ENCODE results near the gene NTF4. TPM values are rescaled to one million over a fixed set of nuclear protein-coding genes. Genes with fewer than 3 reads are reported as not detected.

Gene NTF4
- total RNA-seq, 1 donor from 2014 or later = 7.3 TPM

DNA sequence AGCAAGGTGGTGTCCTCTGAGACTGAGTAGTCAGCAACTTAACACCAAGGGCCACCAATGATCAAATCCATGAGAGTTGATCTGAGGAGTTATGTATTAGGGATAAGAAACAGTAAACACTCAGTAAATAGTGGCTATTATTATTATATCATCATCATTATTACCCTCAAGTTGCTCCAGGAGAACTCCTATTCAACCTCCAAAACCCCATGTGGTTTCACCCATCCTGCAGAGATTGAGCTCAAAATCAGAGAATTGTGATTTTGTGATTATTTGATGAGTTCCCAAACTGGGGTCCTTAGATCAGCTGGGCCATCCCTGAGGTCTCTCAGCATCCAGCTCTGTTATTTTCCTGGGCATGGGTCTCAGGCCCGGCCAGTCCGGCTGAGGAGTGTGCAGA is 3.6 kb downstream of the NTF4 start:
- Mint-ChIP-seq H3K36me3 (ENCODE audit: low read depth, unreplicated experiment) (peaks cover 7% of the 10 kb centered on the region), H3K4me1 (ENCODE audit: low read depth, unreplicated experiment) (peaks cover 20% of the 10 kb centered on the region), H3K9me3 (ENCODE audit: unreplicated experiment) (no peaks in the 10 kb centered on the region), H3K27ac (ENCODE audit: unreplicated experiment) (no peak overlapping the region), H3K27me3 (ENCODE audit: low read depth, unreplicated experiment) (peaks cover 10% of the 10 kb centered on the region), H3K4me3 (ENCODE audit: unreplicated experiment) (peak overlapping the region; percentile 70)
- Histone ChIP-seq H3K9ac (ENCODE audit: low read length) (no peak overlapping the region), H3K4me2 (ENCODE audit: low read length) (no peak overlapping the region), H3K27me3 (ENCODE audit: insufficient read depth, low read length) (no peaks in the 10 kb centered on the region), H2AFZ (ENCODE audit: low read depth, low read length) (no peak overlapping the region), H3K79me2 (ENCODE audit: insufficient read depth, low read length) (peaks cover 57% of the 10 kb centered on the region), H3K9me3 (ENCODE audit: insufficient read depth, low read depth, low read length) (no peaks in the 10 kb centered on the region), H3K27ac (ENCODE audit: low read depth, low read length) (no peak overlapping the region), H3K4me3 (ENCODE audit: insufficient read depth, low read depth, low read length) (no peak overlapping the region), H3K36me3 (ENCODE audit: insufficient read depth, low read length) (no peaks in the 10 kb centered on the region), H4K20me1 (ENCODE audit: insufficient read depth, low read length) (peaks cover 55% of the 10 kb centered on the region), H3K4me1 (ENCODE audit: insufficient read depth, low read length) (peaks cover 30% of the 10 kb centered on the region)
- FAIRE-seq (no peak), DNase-seq (ENCODE audit: low read depth) (no peak)
- no peak for TF ChIP-seq CTCF (IDR thresholded peaks at IDR 0.05; ENCODE audit: insufficient read depth, low read depth, low read length)

DNA sequence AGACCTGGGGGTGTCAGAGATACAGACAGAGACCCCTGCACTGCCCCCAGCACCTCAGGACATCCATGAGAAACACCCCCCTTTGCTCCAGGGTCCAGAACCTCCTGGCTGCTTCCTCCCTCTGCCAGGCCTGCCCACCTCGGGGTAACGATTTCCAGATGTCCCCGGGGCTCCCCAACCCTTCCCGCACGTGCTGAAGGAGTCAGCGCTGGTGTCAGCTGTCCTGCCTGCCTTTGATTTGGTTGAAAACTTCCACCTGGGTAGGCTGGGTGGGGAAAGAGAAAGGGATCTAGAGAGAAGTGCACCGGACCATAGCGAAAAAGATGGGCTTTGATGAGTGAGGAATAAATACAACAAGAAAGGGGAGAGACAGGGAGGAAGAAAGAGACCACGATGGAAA is 5.6 kb downstream of the NTF4 start:
- Mint-ChIP-seq H3K27me3 (ENCODE audit: low read depth, unreplicated experiment) (peaks cover 10% of the 10 kb centered on the region), H3K4me1 (ENCODE audit: low read depth, unreplicated experiment) (peaks cover 15% of the 10 kb centered on the region), H3K9me3 (ENCODE audit: unreplicated experiment) (no peaks in the 10 kb centered on the region), H3K4me3 (ENCODE audit: unreplicated experiment) (peak overlapping the region; percentile 58), H3K27ac (ENCODE audit: unreplicated experiment) (peak overlapping the region; percentile 26), H3K36me3 (ENCODE audit: low read depth, unreplicated experiment) (peaks cover 7% of the 10 kb centered on the region)
- Histone ChIP-seq H3K36me3 (ENCODE audit: insufficient read depth, low read length) (no peaks in the 10 kb centered on the region), H3K79me2 (ENCODE audit: insufficient read depth, low read length) (peaks cover 59% of the 10 kb centered on the region), H3K27ac (ENCODE audit: low read depth, low read length) (no peak overlapping the region), H3K9me3 (ENCODE audit: insufficient read depth, low read depth, low read length) (no peaks in the 10 kb centered on the region), H3K4me1 (ENCODE audit: insufficient read depth, low read length) (peaks cover 22% of the 10 kb centered on the region), H3K4me2 (ENCODE audit: low read length) (peak overlapping the region; percentile 90), H2AFZ (ENCODE audit: low read depth, low read length) (no peak overlapping the region), H3K27me3 (ENCODE audit: insufficient read depth, low read length) (no peaks in the 10 kb centered on the region), H3K4me3 (ENCODE audit: insufficient read depth, low read depth, low read length) (no peak overlapping the region), H4K20me1 (ENCODE audit: insufficient read depth, low read length) (peaks cover 48% of the 10 kb centered on the region), H3K9ac (ENCODE audit: low read length) (no peak overlapping the region)
- FAIRE-seq = no peak
- no peak for DNase-seq (ENCODE audit: low read depth)
- no peak for TF ChIP-seq CTCF (IDR thresholded peaks at IDR 0.05; ENCODE audit: insufficient read depth, low read depth, low read length)
- no peak for TF ChIP-seq EZH2 (IDR thresholded peaks at IDR 0.05; ENCODE audit: insufficient read depth, low read length)

GRCh38 chr19:49058562-49058961 is 6.1 kb downstream of the NTF4 start:
- Histone ChIP-seq H3K4me2 (ENCODE audit: low read length) (peak overlapping the region; percentile 90), H3K36me3 (ENCODE audit: insufficient read depth, low read length) (no peaks in the 10 kb centered on the region), H4K20me1 (ENCODE audit: insufficient read depth, low read length) (peaks cover 43% of the 10 kb centered on the region), H3K9me3 (ENCODE audit: insufficient read depth, low read depth, low read length) (no peaks in the 10 kb centered on the region), H3K9ac (ENCODE audit: low read length) (peak overlapping the region; percentile 81), H3K4me3 (ENCODE audit: insufficient read depth, low read depth, low read length) (no peak overlapping the region), H3K4me1 (ENCODE audit: insufficient read depth, low read length) (peaks cover 19% of the 10 kb centered on the region), H3K27ac (ENCODE audit: low read depth, low read length) (no peak overlapping the region), H2AFZ (ENCODE audit: low read depth, low read length) (no peak overlapping the region), H3K79me2 (ENCODE audit: insufficient read depth, low read length) (peaks cover 59% of the 10 kb centered on the region), H3K27me3 (ENCODE audit: insufficient read depth, low read length) (no peaks in the 10 kb centered on the region)
- Mint-ChIP-seq H3K36me3 (ENCODE audit: low read depth, unreplicated experiment) (peaks cover 7% of the 10 kb centered on the region), H3K27me3 (ENCODE audit: low read depth, unreplicated experiment) (peaks cover 10% of the 10 kb centered on the region), H3K9me3 (ENCODE audit: unreplicated experiment) (no peaks in the 10 kb centered on the region), H3K4me1 (ENCODE audit: low read depth, unreplicated experiment) (peaks cover 15% of the 10 kb centered on the region), H3K27ac (ENCODE audit: unreplicated experiment) (no peak overlapping the region), H3K4me3 (ENCODE audit: unreplicated experiment) (peak overlapping the region; percentile 93)
- TF ChIP-seq EZH2 (IDR thresholded peaks at IDR 0.05; ENCODE audit: insufficient read depth, low read length) (no peak), CTCF (IDR thresholded peaks at IDR 0.05; ENCODE audit: insufficient read depth, low read depth, low read length) (no peak)
- FAIRE-seq (no peak), DNase-seq (ENCODE audit: low read depth) (peak; percentile 30)

All from astrocyte (in vitro differentiated cells and primary cell).